ENCODE data around the gene SEC14L2.

SEC14L2 gene

DNA sequence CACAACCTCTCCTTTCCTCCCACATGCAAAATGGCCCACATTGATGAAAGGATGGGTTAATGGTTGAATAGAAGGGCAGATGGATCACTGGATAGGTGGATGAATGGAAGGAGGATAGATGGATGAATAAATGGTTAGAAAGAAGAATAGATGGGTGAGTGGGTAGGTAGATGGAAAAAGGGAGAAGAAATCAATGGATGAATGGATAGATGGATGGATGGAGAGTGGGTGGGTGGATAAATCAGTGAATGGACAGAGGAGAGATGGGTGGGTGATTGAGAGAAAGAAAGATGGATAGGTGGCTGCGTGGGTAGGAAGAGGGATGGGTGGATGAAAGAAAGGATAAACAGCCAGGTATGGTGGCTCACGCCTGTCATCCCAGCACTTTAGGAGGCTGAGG is 73.8 kb downstream of the SEC14L2 start:
- Histone ChIP-seq H3K36me3 (ENCODE audit: insufficient read depth, low read length) (no peaks in the 10 kb centered on the region), H3F3A (ENCODE audit: insufficient read depth, low read length) (no peaks in the 10 kb centered on the region), H3K4me2 (ENCODE audit: low read length) (no peak overlapping the region), H4K20me1 (ENCODE audit: insufficient read depth, low read length) (no peaks in the 10 kb centered on the region), H3K9me3 (ENCODE audit: low read length) (no peaks in the 10 kb centered on the region), H3K9me2 (ENCODE audit: low read depth, low read length) (no peaks in the 10 kb centered on the region), H3K27ac (ENCODE audit: low read depth, low read length, poor library complexity, severe bottlenecking) (no peak overlapping the region), H3K9ac (ENCODE audit: low read length) (no peak overlapping the region), H3K4me1 (ENCODE audit: insufficient read depth, low read length, severe bottlenecking) (no peaks in the 10 kb centered on the region), H3K4me3 (ENCODE audit: low read depth, low read length, poor library complexity, severe bottlenecking) (no peak overlapping the region), H2AFZ (ENCODE audit: low read length) (no peak overlapping the region), H3K27me3 (ENCODE audit: insufficient read depth, low read length) (no peaks in the 10 kb centered on the region), H3K79me2 (ENCODE audit: insufficient read depth, low read length) (no peaks in the 10 kb centered on the region)
- TF ChIP-seq CTCF (IDR thresholded peaks at IDR 0.05; ENCODE audit: low read length) (no peak), EZH2 (IDR thresholded peaks at IDR 0.05; ENCODE audit: borderline replicate concordance, low read length) (no peak)

DNA sequence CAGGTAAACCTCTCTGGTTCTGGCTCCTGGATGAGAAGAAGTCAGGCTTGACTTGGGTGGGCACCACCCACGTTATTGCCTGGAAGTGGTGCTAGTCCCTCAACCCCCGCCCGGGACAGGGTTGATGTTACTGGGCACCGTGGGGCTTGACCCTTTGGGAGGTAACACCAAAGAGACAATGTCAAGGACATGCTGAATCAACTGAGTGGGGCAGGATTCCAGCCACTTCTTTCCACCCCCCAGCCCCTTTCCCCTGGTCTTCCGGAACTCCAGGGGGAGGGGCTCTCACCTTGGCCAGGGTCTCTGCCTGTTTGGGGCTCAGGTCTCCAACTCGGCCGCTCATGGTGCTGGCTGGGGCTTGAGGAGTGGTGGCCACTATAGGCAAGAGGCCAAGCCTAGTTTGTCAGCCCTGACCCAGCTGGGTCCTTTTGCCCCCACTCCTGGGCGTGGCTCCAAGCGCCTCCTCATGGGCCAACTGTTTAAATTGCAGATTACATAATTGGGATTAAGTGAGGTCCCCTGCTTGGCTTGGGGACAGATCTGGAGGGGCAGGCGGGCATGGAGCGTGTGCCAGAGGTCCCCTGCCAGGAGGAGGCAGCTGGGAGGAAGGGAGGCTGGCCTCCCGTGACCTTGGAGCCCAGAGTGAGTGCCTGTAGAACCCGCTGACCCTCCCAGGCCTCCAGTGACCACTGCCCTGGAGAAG is 74.9 kb downstream of the SEC14L2 start, which contains the start of gene SEC14L3:
Gene SEC14L3 (minus strand): TSS at position 402 of the 703 bp plus-strand sequence. CDS start 59 bp downstream, at position 343.
- Histone ChIP-seq H3K27ac (ENCODE audit: low read depth, low read length, poor library complexity, severe bottlenecking) (no peak within 1 kb of the TSS), H3F3A (ENCODE audit: insufficient read depth, low read length) (no peaks in the 10 kb centered on the region), H4K20me1 (ENCODE audit: insufficient read depth, low read length) (no peaks in the 10 kb centered on the region), H2AFZ (ENCODE audit: low read length) (no peak within 1 kb of the TSS), H3K36me3 (ENCODE audit: insufficient read depth, low read length) (no peaks in the 10 kb centered on the region), H3K9me3 (ENCODE audit: low read length) (no peaks in the 10 kb centered on the region), H3K4me1 (ENCODE audit: insufficient read depth, low read length, severe bottlenecking) (no peaks in the 10 kb centered on the region), H3K4me2 (ENCODE audit: low read length) (no peak within 1 kb of the TSS), H3K9me2 (ENCODE audit: low read depth, low read length) (no peaks in the 10 kb centered on the region), H3K9ac (ENCODE audit: low read length) (no peak within 1 kb of the TSS), H3K79me2 (ENCODE audit: insufficient read depth, low read length) (no peaks in the 10 kb centered on the region), H3K27me3 (ENCODE audit: insufficient read depth, low read length) (no peaks in the 10 kb centered on the region), H3K4me3 (ENCODE audit: low read depth, low read length, poor library complexity, severe bottlenecking) (no peak within 1 kb of the TSS)
- TF ChIP-seq CTCF (IDR thresholded peaks at IDR 0.05; ENCODE audit: low read length) (no peak), EZH2 (IDR thresholded peaks at IDR 0.05; ENCODE audit: borderline replicate concordance, low read length) (no peak)

GRCh38 chr22:30472994-30473720 is 76.3 kb downstream of the SEC14L2 start:
- H4K20me1 ChIP-seq (ENCODE audit: insufficient read depth, low read length): no peaks in the 10 kb centered on the region
- H3K4me1 ChIP-seq (ENCODE audit: insufficient read depth, low read length, severe bottlenecking): no peaks in the 10 kb centered on the region
- no peaks in the 10 kb centered on the region for H3K27me3 ChIP-seq (ENCODE audit: insufficient read depth, low read length)
- H3F3A ChIP-seq (ENCODE audit: insufficient read depth, low read length): no peaks in the 10 kb centered on the region
- H3K79me2 ChIP-seq (ENCODE audit: insufficient read depth, low read length): no peaks in the 10 kb centered on the region
- no peak overlapping the region for H2AFZ ChIP-seq (ENCODE audit: low read length)
- TF ChIP-seq EZH2 (IDR thresholded peaks at IDR 0.05; ENCODE audit: borderline replicate concordance, low read length): no peak
- TF ChIP-seq CTCF (IDR thresholded peaks at IDR 0.05; ENCODE audit: low read length): no peak
- H3K9ac ChIP-seq (ENCODE audit: low read length): no peak overlapping the region
- no peak overlapping the region for H3K27ac ChIP-seq (ENCODE audit: low read depth, low read length, poor library complexity, severe bottlenecking)
- H3K9me2 ChIP-seq (ENCODE audit: low read depth, low read length): no peaks in the 10 kb centered on the region
- H3K4me2 ChIP-seq (ENCODE audit: low read length): no peak overlapping the region
- no peaks in the 10 kb centered on the region for H3K36me3 ChIP-seq (ENCODE audit: insufficient read depth, low read length)
- H3K4me3 ChIP-seq (ENCODE audit: low read depth, low read length, poor library complexity, severe bottlenecking): no peak overlapping the region
- H3K9me3 ChIP-seq (ENCODE audit: low read length): no peaks in the 10 kb centered on the region
